Embryonic facial prominence (tissue), 1 donor: Measurements from ENCODE around the gene CNTN2.

ENCODE experiments used
- DNase-seq: peaks from one replicate; pipeline ENCODE4 v3.0.0-alpha.2; 2016; ENCODE audit errors: extremely low spot score

The CNTN2 gene

GRCh38 chr1:205042911-205043806 lies at the start of gene CNTN2:
Gene CNTN2 (plus strand): TSS chr1:205043212. CDS start chr1:205053186, 9,974 bp downstream.
- no peak for DNase-seq

GRCh38 chr1:204994086-204994862 lies 48.7 kb upstream of the CNTN2 start:
- DNase-seq, result no peak

GRCh38 chr1:204996981-204997380 lies 46.0 kb upstream of the CNTN2 start:
- DNase-seq, result no peak

GRCh38 chr1:204997591-204998355 lies 45.2 kb upstream of the CNTN2 start:
- no peak for DNase-seq

GRCh38 chr1:205001162-205001561 lies 41.9 kb upstream of the CNTN2 start:
- no peak for DNase-seq

GRCh38 chr1:205002705-205003104 lies 40.3 kb upstream of the CNTN2 start:
- no peak for DNase-seq

- no peak for DNase-seq
Observed at GRCh38 chr1:205003358-205004131, 39.5 kb upstream of the CNTN2 start.

GRCh38 chr1:205004351-205004750 lies 38.7 kb upstream of the CNTN2 start:
- DNase-seq, result no peak

- no peak for DNase-seq
Observed at GRCh38 chr1:205008896-205009295, 34.1 kb upstream of the CNTN2 start.

- no peak for DNase-seq
Observed at GRCh38 chr1:205009670-205010069, 33.3 kb upstream of the CNTN2 start.

GRCh38 chr1:205012391-205013140 lies 30.4 kb upstream of the CNTN2 start:
- DNase-seq, result no peak

GRCh38 chr1:205013683-205014367 lies 29.2 kb upstream of the CNTN2 start:
- DNase-seq, result no peak

GRCh38 chr1:205014783-205015182 lies 28.2 kb upstream of the CNTN2 start:
- no peak for DNase-seq

- DNase-seq, result no peak
Observed at GRCh38 chr1:205015241-205015640, 27.8 kb upstream of the CNTN2 start.

GRCh38 chr1:205016075-205016474 lies 26.9 kb upstream of the CNTN2 start:
- DNase-seq, result no peak

- DNase-seq, result no peak
Observed at GRCh38 chr1:205016584-205016983, 26.4 kb upstream of the CNTN2 start.

GRCh38 chr1:205017001-205017400 lies 26.0 kb upstream of the CNTN2 start:
- no peak for DNase-seq

- DNase-seq, result no peak
Observed at GRCh38 chr1:205017766-205018165, 25.2 kb upstream of the CNTN2 start.

- DNase-seq, result no peak
Observed at GRCh38 chr1:205018381-205018780, 24.6 kb upstream of the CNTN2 start.

GRCh38 chr1:205020466-205020865 lies 22.5 kb upstream of the CNTN2 start:
- DNase-seq, result no peak
